GM23338 (cell line): Measurements from ENCODE around the gene PRRT1. TPM values are rescaled to one million over a fixed set of nuclear protein-coding genes. Genes with fewer than 3 reads are reported as not detected.

Source experiments
- ATAC-seq: fragments of 200-7000 bp; cut with Tn5 transposase; 3 replicates; pipeline ENCODE4 v1.9.1; 2020
- DNase-seq: peaks from one replicate; pipeline ENCODE4 v3.0.0-alpha.2; 2015; ENCODE audit warnings: low spot score
- H2AFZ ChIP-seq: fragments of 200-600 bp; sonication (generic); 2 replicates; pipeline ENCODE4 v1.8.0; 2016; ENCODE audit warnings: antibody characterized with exemption, mild to moderate bottlenecking, moderate library complexity
- H3F3A ChIP-seq: fragments of 200-600 bp; sonication (generic); replicated peaks from 2 replicates; pipeline ENCODE4 v1.8.0; 2017; ENCODE audit warnings: antibody characterized with exemption, mixed run types, low read depth
- H3K27ac ChIP-seq: fragments of 200-600 bp; sonication (generic); 2 replicates; pipeline ENCODE4 v1.6.1; 2016; ENCODE audit warnings: low read depth
- H3K27me3 ChIP-seq: fragments of 200-600 bp; sonication (generic); 2 replicates; pipeline ENCODE4 v1.8.0; 2016; ENCODE audit warnings: mild to moderate bottlenecking, mixed run types, moderate library complexity; ENCODE audit not compliant: insufficient read depth
- H3K36me3 ChIP-seq: fragments of 200-600 bp; sonication (generic); 2 replicates; pipeline ENCODE4 v1.8.0; 2016; ENCODE audit warnings: mild to moderate bottlenecking; ENCODE audit not compliant: insufficient read depth
- H3K4me1 ChIP-seq: fragments of 200-600 bp; sonication (generic); 2 replicates; pipeline ENCODE4 v1.8.0; 2016; ENCODE audit warnings: mild to moderate bottlenecking, moderate library complexity; ENCODE audit not compliant: insufficient read depth
- H3K4me2 ChIP-seq: fragments of 200-600 bp; sonication (generic); 2 replicates; pipeline ENCODE4 v1.7.1; 2017; ENCODE audit warnings: mixed run types
- H3K4me3 ChIP-seq: fragments of 200-600 bp; sonication (generic); 2 replicates; pipeline ENCODE4 v1.6.1; 2016; ENCODE audit warnings: mixed run types
- H3K79me2 ChIP-seq: fragments of 200-600 bp; sonication (generic); replicated peaks from 2 replicates; pipeline ENCODE4 v1.8.0; 2017; ENCODE audit warnings: mild to moderate bottlenecking; ENCODE audit not compliant: insufficient read depth
- H3K9me2 ChIP-seq: fragments of 200-600 bp; sonication (generic); 2 replicates; pipeline ENCODE4 v1.8.0; 2017; ENCODE audit not compliant: insufficient read depth
- H4K20me1 ChIP-seq: fragments of 200-600 bp; sonication (generic); replicated peaks from 2 replicates; pipeline ENCODE4 v1.8.0; 2017; ENCODE audit warnings: mild to moderate bottlenecking; ENCODE audit not compliant: insufficient read depth
- H3K27ac Mint-ChIP-seq: 2 replicates; pipeline ENCODE4 v1.8.0; 2020; ENCODE audit warnings: inconsistent platforms, mild to moderate bottlenecking, moderate library complexity, mixed read lengths
- H3K27me3 Mint-ChIP-seq: 3 replicates; pipeline ENCODE4 v1.8.0; 2022; ENCODE audit warnings: low read depth, mild to moderate bottlenecking, moderate library complexity, mixed read lengths, inconsistent platforms; ENCODE audit not compliant: insufficient read depth, poor library complexity
- H3K36me3 Mint-ChIP-seq: 3 replicates; pipeline ENCODE4 v1.8.0; 2021; ENCODE audit warnings: low read depth, mild to moderate bottlenecking, inconsistent platforms, moderate library complexity, mixed read lengths
- H3K4me1 Mint-ChIP-seq: 3 replicates; pipeline ENCODE4 v1.8.0; 2020; ENCODE audit warnings: mild to moderate bottlenecking, inconsistent platforms, mixed read lengths
- H3K4me3 Mint-ChIP-seq: 3 replicates; pipeline ENCODE4 v1.8.0; 2021; ENCODE audit warnings: moderate library complexity, mild to moderate bottlenecking, inconsistent platforms, mixed read lengths
- H3K9me3 Mint-ChIP-seq: 3 replicates; pipeline ENCODE4 v1.8.0; 2020; ENCODE audit warnings: moderate library complexity, mild to moderate bottlenecking, inconsistent platforms, mixed read lengths
- CTCF ChIP-seq, 2 experiments: fragments of 200-600 bp in 1 of 2; sonication (generic) in 1 of 2; conservative IDR thresholded peaks; 2 replicates each; pipeline versions ENCODE4 v1.5.1 to v1.6.1; 2016 to 2017; ENCODE audit warnings: antibody characterized with exemption in 2 of 2, low read depth in 2 of 2, mild to moderate bottlenecking in 2 of 2, moderate library complexity in 1 of 2
- EZH2 ChIP-seq: fragments of 200-600 bp; sonication (generic); IDR thresholded peaks from one replicate; pipeline ENCODE4 v1.8.0; 2017; ENCODE audit warnings: antibody characterized with exemption, mild to moderate bottlenecking, low read depth; ENCODE audit not compliant: unreplicated experiment
- EZH2phosphoT487 ChIP-seq: fragments of 200-600 bp; sonication (generic); IDR thresholded peaks from one replicate; pipeline ENCODE4 v1.8.1; 2018; ENCODE audit warnings: antibody characterized with exemption; ENCODE audit not compliant: unreplicated experiment
- STAT1 ChIP-seq: IDR thresholded peaks from one replicate; pipeline ENCODE4 v1.6.1; 2016; ENCODE audit warnings: antibody characterized with exemption; ENCODE audit not compliant: unreplicated experiment
- polyA plus RNA-seq: library from polyadenylated mRNA; unstranded; fragments of >200 nt; fragmentation: Nextera tagmentation; extraction: Ambion mirVana; gene quantifications from 2 replicates; pipeline ENCODE4 v1.2.1, GENCODE V29; 2016
- total RNA-seq: library from RNA; depleted of rRNA; stranded (reverse); fragments of >200 nt; shearing (Covaris generic); gene quantifications from 2 replicates; pipeline ENCODE4 v1.2.3, GENCODE V29; 2014

PRRT1 gene
- total and polyA plus RNA-seq, 2 experiments from 2014 or later, result 2.7 TPM; not detected in 1

DNA sequence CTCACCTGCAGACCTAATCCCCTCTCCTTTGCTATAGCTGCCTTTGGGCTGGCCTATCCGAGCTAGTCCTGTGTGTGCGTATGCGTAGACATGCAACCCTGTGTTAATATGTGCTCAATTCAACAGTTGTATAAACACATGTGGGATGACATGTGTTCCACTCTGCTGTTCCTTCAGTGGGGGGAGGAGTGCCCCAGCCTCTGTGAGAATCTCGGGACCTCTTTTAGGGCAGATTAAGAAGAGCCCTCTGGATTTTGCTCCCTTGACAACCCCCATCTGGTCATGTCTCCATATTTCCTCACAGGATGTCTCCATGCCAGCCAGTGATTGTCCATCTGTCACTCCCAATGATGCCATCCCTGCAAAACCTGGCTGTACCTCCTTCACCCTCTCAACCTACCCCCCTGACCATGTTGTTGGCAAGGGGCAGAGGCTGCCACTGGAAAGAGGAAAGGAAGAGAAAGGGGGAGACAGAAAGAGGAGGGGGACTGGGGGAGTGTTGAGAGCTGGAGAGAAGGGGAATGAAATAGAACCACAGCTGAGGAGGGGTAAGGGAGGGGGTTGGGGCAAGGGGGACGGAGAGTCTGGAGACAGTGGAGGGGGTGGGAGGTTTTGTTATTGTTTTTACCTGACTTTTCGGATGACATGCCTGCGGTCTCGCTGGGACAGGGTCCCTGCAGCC lies 417 bp downstream of the PRRT1 start:
- ATAC-seq, result no peak
- H3K4me2 ChIP-seq, result peak overlapping the region; percentile 97
- Mint-ChIP-seq H3K4me3 (peak overlapping the region; percentile 94), H3K4me1 (peaks cover 60% of the 10 kb centered on the region), H3K27ac (no peak overlapping the region), H3K9me3 (no peaks in the 10 kb centered on the region; the same call in 2 of the 3 replicates), H3K27me3 (peaks cover 47% of the 10 kb centered on the region), H3K36me3 (peaks cover 10% of the 10 kb centered on the region; the same call in 1 of the 3 replicates)
- no peaks in the 10 kb centered on the region; the same call in 1 of the 2 replicates for H3K9me2 ChIP-seq
- H4K20me1 ChIP-seq, result 0 out of 2 replicates have a peak, but pooled peaks cover 5% of the 10 kb centered on the region
- peaks cover 44% of the 10 kb centered on the region for H3K27me3 ChIP-seq
- H3F3A ChIP-seq, result peaks cover 9% of the 10 kb centered on the region
- H3K4me1 ChIP-seq, result peaks cover 38% of the 10 kb centered on the region
- H3K79me2 ChIP-seq, result no peaks in the 10 kb centered on the region
- DNase-seq, result peak; percentile 64
- peak overlapping the region; percentile 100 for H3K4me3 ChIP-seq
- 0 out of 2 replicates have a peak overlapping the region, but pooled peaks have one; percentile 99 for H2AFZ ChIP-seq
- no peak overlapping the region for H3K27ac ChIP-seq
- H3K36me3 ChIP-seq, result no peaks in the 10 kb centered on the region
- TF ChIP-seq EZH2 (peak; percentile 42), STAT1 (no peak)

GRCh38 chr6:32149932-32150870 lies 1.5 kb downstream of the PRRT1 start:
- TF ChIP-seq EZH2phosphoT487 (no peak), CTCF (conservative IDR thresholded peaks at IDR 0.05; ENCODE audit: low read depth in 2 of 2) (peak; percentile 7 to 31; a peak in 2 of 4 replicates)
- H3K4me1 ChIP-seq, result peaks cover 41% of the 10 kb centered on the region
- DNase-seq (peak; percentile 91), ATAC-seq (peak; percentile 11)
- Mint-ChIP-seq H3K4me1 (peaks cover 63% of the 10 kb centered on the region), H3K4me3 (peak overlapping the region; percentile 94), H3K9me3 (no peaks in the 10 kb centered on the region; the same call in 2 of the 3 replicates), H3K27me3 (peaks cover 47% of the 10 kb centered on the region), H3K27ac (no peak overlapping the region), H3K36me3 (peaks cover under 1% of the 10 kb centered on the region; the same call in 1 of the 3 replicates)
- H3K27ac ChIP-seq, result no peak overlapping the region
- peak overlapping the region; percentile 100 for H3K4me3 ChIP-seq
- H3K79me2 ChIP-seq, result no peaks in the 10 kb centered on the region
- H3K36me3 ChIP-seq, result no peaks in the 10 kb centered on the region
- H3K27me3 ChIP-seq, result peaks cover 44% of the 10 kb centered on the region
- 0 out of 2 replicates have a peak, but pooled peaks cover 5% of the 10 kb centered on the region for H4K20me1 ChIP-seq
- H3F3A ChIP-seq, result peaks cover 9% of the 10 kb centered on the region
- H3K9me2 ChIP-seq, result no peaks in the 10 kb centered on the region; the same call in 1 of the 2 replicates
- H2AFZ ChIP-seq, result peak overlapping the region; percentile 99
- peak overlapping the region; percentile 97 for H3K4me2 ChIP-seq
